HG03342 (cell line): ENCODE results near the gene SEZ6L2.

Experiments
- ATAC-seq: cut with Tn5 transposase; IDR thresholded peaks from one replicate; pipeline ENCODE4 v1.9.1; 2021; ENCODE audit warnings: mild to moderate bottlenecking, moderate library complexity; ENCODE audit not compliant: unreplicated experiment

SEZ6L2 gene

DNA sequence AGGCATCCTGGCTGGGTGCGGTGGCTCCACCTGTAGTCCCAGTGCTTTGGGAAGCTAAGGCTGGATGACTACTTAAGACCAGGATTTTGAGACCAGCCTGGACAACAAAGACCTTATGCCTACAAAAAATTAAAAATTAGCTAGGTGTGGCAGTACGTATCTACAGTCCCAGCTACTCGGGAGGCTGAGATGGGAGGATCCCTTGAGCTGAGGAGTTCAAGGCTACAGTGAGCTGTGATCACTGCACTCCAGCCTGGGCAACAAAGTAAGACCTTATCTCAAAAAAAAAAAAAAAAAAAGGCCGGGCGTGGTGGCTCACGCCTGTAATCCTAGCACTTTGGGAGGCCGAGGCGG is 73.0 kb downstream of the SEZ6L2 start:
- ATAC-seq: no peak

DNA sequence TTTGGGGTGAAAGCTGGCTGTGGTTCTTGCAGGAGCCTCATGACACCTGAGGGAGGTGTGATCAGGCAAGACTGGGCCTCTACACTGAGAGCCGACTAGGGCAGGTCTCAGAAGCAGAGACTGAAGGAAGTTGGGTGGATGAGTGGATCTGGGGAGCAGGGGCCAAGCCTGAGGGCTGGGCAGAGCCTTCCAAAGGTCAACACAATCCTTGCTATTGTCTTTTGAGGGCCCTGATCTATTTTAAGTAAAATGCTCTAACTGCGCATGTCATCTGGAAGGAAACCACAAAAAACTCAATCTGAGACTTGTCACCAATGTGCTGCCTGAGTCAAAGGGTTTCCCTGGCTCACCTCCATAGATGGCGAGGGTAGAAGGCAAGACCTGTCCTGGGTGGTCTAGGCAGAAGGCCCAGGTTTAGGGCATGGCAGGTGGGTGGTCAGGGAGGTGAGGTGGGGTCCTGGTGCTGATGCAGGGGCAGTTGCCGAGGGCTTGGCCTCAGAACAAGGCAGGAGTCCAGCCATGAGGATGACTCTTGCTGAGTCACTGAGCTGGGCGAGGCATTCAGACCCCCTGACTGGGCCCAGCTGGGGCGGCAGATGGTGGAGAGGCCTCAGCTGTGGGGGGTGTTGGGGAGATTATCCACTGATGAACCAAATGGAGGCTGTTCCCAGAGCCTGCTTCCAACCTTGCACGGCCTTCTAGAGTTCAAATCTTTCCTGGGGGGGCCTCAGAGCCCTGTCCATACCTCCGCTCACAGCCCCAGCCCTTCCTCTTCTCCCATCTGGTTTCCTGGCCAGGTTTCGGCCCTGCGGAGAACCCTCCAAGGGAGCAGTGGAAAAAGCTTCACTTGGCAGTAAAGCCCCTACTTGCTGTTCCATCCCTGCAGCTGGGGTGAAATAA is 74.0 kb downstream of the SEZ6L2 start:
- ATAC-seq: no peak

DNA sequence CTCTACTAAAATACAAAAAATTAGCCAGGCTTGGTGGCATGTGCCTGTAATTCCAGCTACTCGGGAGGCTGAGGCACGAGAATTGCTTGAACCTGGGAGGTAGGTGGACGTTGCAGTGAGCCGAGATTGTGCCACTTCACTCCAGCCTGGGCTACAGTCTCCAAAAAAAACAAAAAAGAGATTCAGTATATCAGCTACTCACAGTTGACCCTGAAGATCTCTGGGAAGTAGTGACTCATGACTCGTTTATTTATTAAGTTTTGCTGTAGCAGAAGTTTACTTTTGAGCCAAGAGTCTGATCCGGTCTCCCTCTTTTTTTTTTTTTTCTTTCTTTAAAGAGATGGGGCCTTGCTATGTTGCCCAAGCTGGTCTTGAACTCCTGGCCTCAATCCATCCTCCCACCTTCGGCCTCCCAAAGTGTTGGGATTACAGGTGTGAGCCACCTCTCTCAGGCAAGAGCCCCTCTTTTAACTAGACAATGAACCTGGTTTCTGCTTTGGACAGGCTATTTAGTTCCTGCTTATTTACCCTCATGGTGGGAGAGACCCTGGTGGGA is 74.7 kb downstream of the SEZ6L2 start:
- no peak for ATAC-seq

DNA sequence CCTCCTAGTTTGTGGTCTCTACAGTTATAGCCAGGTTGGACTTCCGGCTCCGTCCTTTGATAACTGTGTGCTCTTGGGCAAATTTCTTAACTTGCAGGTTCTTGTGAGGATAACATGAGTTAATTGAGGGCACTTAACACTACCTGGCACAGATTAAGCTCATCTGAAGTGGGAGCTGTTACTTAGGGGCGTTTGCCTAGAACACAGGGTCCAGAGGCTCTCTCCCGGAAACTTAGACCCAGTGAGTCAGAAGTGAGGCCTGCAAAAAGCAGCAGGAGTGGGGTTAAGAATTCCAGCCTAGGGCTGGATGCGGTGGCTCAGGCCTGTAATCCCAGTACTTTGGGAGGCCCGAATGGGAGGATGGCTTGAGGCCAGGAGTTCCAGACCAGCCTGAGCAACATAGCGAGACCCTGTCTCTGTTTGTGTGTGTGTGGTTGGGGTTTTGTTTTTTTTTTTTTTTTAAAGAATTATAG is 77.7 kb downstream of the SEZ6L2 start:
- no peak for ATAC-seq
